Dermis blood vessel endothelial cell (primary cell): ENCODE results near the gene NOD1. TPM values are rescaled to one million over a fixed set of nuclear protein-coding genes. Genes with fewer than 3 reads are reported as not detected.
"Not testable (repeated sequence)": the region's sequence is repeated elsewhere in the genome, so short reads cannot be mapped to it uniquely, and the experiment has no call there.

ENCODE experiments used
- DNase-seq: peaks from one replicate; pipeline ENCODE4 v3.0.0; 2010
- total RNA-seq: library from RNA; depleted of rRNA; stranded (reverse); fragments of >200 nt; gene quantifications from 2 replicates; pipeline ENCODE4 v1.2.3, GENCODE V29; 2014

The NOD1 gene
- total RNA-seq, 1 donor from 2014 or later, result 37.6 TPM

DNA sequence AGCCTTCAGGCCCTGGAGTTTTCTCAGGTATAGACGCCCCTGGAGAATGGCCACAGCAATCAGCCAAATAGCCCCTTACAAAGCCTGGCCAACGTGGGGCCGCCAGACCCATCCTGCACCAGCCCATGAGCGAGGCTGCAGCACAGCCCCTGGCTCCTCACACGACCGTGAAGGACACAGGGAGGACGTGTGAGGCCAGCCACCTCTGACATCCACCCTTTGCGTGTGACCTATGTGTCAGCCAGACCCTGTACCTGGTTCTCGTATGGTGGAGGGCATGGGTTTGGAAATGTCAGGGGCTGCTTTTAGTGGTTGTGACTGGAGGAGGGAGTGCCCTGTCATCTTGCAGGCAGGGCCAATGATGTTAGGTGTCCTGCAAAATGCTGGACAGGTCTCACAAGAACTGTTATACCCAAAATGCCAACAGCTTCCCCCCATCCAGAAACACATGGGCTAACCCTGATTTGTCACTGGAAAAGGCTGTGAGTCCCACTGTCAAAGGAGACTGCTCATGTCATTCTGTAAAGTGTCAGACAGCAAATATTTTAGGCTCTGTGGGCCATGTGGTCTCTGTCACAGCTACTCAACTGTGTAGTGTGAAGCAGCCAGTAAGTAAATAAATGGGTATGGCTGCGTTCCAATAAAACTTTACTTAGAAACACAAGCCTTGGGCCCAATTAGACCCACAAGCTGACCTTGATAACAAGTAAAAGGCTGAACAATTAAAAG is 30.0 kb downstream of the NOD1 start:
- DNase-seq, result no peak

GRCh38 chr7:30447466-30447865 is 31.1 kb downstream of the NOD1 start:
- no peak for DNase-seq

DNA sequence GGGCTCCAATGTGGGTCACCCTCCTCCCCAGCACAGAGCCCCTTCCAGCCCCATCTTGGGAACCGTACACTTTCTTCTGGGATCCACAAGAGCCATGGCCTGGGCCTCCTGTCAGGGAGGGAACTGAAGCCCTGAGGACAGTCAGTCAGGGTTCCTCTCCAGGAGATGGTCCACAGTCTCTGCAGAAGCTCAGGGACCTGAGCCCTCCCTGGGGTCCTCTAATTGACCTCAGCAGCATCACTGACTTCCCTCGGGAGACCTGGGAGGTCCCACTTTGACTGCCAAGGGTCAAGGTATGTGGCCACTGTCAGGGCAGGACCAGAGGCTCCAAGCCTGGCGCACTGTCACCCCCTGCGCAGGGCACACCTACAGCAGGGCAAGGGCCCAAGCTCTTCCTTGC is 32.3 kb downstream of the NOD1 start:
- DNase-seq, result no peak

DNA sequence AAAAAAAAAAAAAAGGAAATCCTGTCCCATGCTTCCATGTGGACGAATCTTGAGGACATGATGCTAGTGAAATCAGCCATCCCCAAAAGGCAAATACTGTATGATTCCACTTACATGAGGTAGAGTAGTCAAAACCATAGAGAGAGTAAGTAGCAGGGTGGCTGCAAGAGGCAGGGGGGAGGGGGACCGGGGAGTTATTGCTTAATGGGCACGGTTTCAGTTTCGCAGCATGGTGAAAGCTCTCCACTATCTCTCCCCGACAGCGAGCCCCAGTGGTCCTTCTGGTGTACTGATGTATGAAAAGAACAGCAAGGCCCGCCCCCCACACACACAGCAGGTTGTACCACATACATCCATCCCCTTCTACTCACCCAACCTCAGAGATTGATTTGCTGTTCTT is 32.8 kb downstream of the NOD1 start:
- DNase-seq, result no peak

GRCh38 chr7:30437823-30438574 is 40.6 kb downstream of the NOD1 start:
- DNase-seq, result no peak

DNA sequence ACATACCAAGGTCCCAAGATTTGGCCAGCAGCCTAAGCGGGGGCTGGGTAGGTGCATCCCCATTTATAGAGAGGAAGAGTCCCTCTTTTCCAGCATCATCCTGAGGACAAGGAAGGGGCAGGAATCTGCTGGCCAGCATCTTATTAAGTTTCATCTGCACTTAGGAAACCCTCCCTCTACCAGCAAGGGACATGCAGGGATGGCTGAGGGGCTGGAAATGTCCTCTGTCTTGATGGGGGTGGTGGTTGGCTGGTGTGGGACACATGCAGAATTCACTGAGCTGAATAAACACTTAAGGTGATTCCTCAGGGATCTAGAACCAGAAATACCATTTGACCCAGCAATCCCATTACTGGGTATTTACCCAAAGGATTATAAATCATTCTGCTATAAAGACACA is 42.1 kb downstream of the NOD1 start:
- no peak for DNase-seq

DNA sequence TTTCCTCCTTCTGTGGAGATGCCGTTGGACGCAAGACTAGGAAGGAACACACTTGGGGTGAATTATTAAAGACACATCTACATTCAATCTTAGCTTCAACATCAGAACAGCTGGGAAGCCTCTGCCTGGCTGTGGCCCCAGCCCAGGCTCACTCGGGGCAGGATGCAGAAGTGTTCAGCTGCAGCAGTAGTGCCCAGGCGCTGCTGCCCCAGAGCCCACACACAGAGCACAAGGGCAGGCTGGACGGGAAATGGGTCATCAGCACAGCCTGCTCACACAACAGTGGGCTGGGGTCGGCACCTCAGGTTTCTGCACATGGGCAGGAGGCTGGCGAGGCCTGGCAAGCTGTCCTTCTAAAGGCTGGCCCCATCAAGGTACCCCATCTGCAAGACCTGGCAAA is 42.5 kb downstream of the NOD1 start:
- no peak for DNase-seq

DNA sequence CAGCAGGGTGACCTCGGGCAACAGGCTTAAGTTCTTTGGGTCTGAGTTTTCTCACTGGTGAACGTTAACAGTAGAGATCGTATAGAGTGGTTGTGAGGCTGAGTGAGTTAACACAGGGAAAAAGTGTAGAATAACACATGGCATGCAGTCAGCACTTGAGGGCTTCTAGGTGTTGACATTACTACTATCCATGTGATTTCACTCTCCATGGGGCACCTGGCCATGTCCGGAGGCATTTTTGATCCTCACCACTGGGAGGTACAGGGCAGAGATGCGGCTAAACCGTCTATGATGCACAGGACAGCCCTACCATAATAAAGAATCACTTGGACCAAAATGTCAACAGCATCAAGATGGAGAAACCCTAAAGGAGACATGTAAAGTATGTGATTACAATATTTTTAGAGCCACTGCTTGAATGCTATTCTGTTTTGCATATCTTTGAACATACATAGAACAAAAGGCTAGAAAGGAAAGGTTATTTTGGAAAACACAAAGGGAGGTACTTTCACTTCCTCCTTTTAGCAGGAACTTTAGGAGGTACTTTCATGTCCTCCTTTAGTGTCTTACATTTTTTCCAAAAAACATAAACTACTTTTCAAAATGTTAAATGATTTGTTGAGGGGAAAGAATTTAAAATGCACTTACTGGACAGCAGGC is 44.3 kb downstream of the NOD1 start:
- no peak for DNase-seq

DNA sequence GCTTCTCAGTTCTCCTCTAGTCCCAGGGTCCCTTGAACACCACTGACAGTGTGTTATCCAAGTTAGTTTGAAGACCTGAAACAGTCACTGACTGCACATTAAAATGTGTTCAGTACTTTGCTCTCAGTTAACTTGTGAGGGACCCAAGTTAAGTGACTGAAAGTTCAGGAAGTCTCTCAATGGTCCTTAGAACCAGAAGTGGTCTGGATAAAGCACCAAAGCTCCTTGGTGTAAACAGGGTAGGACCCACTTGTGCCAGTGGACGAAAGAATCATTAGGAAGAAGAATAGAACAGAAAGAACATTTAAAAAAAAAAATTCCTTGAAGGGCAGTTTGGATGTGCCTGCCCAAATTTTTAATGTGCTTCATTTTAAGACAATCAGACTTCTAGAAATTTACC is 45.1 kb downstream of the NOD1 start:
- DNase-seq, result no peak

DNA sequence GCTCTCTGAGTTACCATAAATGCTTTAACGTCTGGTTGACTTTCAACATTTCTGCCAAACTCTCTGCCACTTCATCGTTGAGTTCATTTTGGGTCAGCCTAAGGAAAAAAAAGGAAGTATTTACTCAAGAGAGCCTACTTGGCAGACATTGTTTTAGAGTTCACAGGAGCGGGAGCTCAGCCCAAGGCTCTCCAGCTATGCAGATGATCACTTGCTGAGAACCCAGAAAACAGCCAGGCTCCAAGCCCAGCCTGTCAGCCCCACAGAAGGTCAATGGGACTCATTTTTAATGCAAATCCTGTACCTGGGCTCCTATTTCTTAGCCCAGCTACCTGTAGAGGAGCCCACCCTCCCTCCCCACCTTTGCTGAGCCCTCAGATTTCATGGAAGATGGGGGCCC is 45.5 kb downstream of the NOD1 start:
- DNase-seq, result no peak

- no peak for DNase-seq
These were observed 47.8 kb downstream of the NOD1 start for GRCh38 chr7:30430777-30431176.

DNA sequence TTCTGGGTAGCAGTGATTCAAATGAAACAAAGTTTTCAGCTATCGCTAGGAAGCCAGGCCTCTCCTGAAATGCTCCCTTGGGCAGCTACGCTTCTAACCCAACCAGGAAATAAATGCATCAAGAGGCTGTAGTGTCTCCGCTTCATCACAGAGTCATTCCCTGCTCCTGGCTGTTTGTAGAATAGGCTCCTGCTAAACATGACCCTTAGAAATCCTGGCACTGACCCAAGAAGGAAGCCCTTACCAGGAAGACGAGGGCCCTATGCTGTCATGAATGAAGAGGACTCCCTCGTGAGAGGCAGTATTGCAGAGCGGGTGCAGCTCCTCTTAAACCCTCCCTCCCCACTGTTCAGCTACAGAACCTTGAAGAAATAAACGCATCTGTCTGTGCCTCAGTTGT is 48.3 kb downstream of the NOD1 start:
- DNase-seq, result peak; percentile 66

DNA sequence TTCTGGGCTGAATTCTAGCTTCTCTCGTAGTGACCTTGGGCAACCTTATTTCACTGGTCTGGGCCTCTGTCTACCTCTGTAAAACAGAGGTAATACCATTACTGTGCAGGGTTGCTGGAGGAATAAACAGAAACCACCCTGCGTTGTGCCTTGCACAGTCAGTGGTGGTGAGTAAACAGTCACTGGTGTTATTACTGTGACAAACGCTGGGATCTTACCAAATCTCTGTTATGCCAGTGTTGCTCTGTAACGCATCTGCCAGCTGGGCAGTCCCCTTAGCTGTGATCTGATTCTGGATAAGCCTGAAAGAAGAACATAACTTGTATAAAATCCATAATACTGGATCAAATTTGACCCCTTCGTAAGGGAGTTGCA is 49.4 kb downstream of the NOD1 start:
- DNase-seq, result no peak

DNA sequence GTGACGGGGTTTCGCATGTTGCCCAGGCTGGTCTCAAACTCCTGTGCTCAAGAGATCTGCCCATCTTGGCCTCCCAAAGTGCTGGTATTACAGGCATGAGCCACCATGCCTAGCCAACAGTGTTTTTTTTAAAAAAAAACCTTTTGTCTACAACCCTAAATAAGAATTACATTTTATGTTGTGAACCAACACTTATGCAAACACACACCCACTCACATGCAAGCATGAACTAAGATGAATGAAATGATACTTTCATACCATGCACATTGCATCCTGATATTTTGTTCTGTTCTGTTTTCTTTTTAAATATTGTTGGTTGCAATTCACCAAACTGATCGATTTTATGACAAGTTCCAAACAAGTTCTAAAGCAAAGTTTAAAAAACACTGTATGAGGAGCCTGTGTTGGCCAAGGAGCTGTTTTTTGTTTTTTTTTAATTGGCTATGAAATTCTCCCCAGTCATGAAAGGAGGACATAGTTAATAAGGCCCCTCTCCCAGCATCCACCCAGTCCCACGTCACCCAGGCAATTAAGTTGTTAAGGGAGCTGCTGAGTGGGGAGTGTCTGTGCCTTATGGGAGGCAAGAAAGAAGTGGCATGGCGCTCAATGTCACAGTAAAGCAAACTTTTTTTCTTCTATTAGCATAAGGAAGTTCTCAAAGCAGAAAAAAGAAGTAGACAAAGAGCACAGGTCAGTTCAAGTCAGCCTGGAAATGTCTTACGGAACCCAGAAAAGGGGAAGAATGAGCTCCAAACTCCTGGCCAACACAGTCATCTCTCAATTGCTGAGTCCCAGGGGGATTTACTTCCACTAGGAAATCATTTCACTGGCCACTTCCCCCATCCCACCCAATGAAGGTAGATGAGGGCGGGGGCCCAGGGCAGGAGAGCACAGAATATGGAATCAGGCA is 50.1 kb downstream of the NOD1 start:
- no peak for DNase-seq

DNA sequence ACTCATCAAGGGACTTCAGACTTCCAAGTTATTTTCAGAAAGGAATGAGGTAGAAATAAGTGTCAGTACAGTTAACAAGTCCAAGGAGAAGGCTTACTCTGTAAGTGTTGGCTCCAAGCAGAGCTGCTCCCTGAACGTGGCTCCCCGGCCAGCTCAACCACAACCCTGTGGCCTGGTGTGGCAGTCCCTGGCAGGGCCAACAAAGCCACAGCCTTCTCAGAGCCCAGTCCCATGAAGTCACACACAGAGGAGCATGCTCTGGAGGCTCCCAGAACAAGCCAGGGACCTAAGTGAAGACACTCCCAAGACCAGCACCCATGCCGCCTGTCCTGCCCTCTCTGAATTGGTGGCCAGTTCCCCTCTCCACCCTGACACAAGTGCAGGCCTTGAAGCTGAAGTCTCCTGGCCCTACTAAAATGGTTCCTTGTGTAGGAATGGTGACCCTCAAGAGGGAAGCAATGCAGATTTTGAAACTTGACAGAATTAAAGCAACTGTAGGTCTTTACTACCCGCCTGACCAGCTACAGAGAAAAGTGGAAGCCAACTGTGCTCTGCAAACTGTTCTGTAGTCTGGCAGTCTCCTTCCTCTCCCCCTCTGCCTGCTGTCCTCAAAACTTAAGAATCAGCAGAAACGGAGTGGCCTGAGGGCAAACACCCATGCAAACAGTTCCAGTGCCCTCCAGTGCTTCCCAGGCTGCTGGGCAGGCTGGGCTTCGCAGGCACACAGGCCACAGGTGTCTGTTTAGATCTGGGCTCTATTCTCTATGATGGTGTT is 51.1 kb downstream of the NOD1 start:
- DNase-seq, result no peak

DNA sequence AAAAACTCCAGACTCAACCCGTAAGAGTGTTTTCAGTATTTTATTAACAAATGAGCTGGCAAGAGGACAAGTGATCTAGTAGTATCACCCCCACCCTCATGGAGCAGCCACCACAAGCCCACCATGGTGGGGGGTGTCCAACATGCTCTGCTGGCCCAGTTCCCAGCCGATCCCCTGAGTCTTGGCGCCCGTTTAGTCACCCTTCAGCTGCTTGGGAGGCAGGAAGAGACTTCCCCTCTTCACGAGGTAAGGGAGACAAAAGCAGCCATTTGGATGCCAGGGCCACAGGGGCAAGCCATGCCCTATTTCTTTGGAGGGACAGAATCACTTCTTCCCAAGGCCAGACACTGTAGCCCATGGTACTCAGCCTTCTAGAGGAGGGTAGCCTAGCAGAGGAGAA is 54.1 kb downstream of the NOD1 start:
- DNase-seq, result no peak

GRCh38 chr7:30423788-30424505 is 54.6 kb downstream of the NOD1 start:
- DNase-seq, result no peak

DNA sequence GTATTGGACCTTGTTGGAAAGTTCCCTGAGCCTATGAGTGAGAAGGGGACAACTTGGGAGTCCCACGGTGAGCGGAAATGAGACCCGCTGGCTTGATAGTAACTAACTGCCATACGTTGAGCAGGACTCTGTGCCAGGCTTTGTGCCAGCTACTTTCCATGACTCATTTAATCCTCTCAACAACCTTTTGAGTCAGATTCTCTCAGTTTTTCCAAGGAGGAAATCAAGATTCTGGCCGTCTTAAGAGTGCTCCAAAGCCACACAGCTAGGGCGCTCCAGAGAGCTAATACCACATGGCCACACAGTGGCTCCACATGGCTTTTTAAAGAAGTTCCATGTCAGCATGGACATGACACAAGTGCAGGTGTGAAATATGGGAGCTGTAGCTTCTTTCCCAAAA is 55.7 kb downstream of the NOD1 start:
- peak; percentile 60 for DNase-seq

DNA sequence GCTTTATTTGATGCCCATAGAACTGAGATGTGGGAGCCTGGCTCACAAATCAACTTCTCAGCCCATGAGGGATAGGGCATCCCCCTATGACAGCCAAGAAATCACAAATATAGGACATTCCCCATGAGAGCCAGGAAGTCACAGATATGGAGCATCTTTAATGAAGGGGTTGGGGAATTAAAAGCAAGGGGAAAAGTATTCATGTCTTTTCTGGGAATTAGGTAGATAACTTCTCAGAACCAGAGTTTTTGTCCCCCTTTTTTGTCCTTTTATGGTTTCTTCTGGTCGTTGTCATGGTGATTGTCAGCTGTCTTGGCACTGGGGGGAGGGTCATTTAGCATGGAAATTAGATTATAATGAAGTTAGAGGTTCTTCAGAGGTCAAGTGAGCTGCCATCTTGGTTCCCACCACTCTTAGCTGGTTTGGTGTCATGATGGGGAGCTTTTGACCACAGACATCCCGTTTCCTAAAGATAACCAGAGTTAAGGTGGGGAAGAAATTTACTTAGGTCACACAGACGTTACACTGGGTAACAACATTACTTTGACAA is 56.9 kb downstream of the NOD1 start:
- no peak for DNase-seq

- no peak for DNase-seq
These were observed 57.9 kb downstream of the NOD1 start for GRCh38 chr7:30420662-30421061.

DNA sequence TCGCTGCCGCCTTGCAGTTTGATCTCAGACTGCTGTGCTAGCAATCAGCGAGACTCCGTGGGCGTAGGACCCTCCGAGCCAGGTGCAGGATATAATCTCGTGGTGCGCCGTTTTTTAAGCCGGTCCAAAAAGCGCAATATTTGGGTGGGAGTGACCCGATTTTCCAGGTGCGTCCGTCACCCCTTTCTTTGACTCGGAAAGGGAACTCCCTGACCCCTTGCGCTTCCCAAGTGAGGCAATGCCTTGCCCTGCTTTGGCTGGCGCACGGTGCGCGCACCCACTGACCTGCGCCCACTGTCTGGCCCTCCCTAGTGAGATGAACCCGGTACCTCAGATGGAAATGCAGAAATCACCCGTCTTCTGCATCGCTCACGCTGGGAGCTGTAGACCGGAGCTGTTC is 58.5 kb downstream of the NOD1 start:
- DNase-seq, result not testable (repeated sequence)
